RWPE2 (cell line): ENCODE measurements around the gene SLC25A13.

Source experiments
- ATAC-seq: fragments of 200-7000 bp; cut with Tn5 transposase; 3 replicates; pipeline ENCODE4 v1.9.1; 2021; ENCODE audit warnings: low read depth
- DNase-seq: peaks from one replicate; pipeline ENCODE4 v3.0.0-alpha.2; 2020; ENCODE audit warnings: low spot score
- H3K27ac ChIP-seq: fragments of 450-650 bp; 2 replicates; pipeline ENCODE4 v1.5.1; 2017; ENCODE audit warnings: mild to moderate bottlenecking; ENCODE audit not compliant: poor library complexity, severe bottlenecking
- H3K27me3 ChIP-seq: fragments of 250-450 bp; sonication (Bioruptor Pico); 2 replicates; pipeline ENCODE4 v1.5.1; 2021; ENCODE audit warnings: mild to moderate bottlenecking, moderate library complexity; ENCODE audit not compliant: insufficient read depth, poor library complexity, severe bottlenecking
- H3K36me3 ChIP-seq: fragments of 250-450 bp; sonication (Bioruptor Pico); 2 replicates; pipeline ENCODE4 v1.5.1; 2020; ENCODE audit warnings: low read depth, mild to moderate bottlenecking, moderate library complexity
- H3K4me1 ChIP-seq: fragments of 250-450 bp; sonication (Bioruptor Pico); 2 replicates; pipeline ENCODE4 v1.5.1; 2021; ENCODE audit warnings: mild to moderate bottlenecking, moderate library complexity; ENCODE audit not compliant: insufficient read depth, poor library complexity, severe bottlenecking
- H3K4me3 ChIP-seq: fragments of 250-450 bp; sonication (Bioruptor Pico); 2 replicates; pipeline ENCODE4 v1.5.1; 2021; ENCODE audit warnings: mild to moderate bottlenecking, moderate library complexity; ENCODE audit not compliant: severe bottlenecking
- H3K9me3 ChIP-seq: fragments of 250-450 bp; sonication (Bioruptor Pico); 2 replicates; pipeline ENCODE4 v1.5.1; 2021; ENCODE audit warnings: mild to moderate bottlenecking, moderate library complexity; ENCODE audit not compliant: severe bottlenecking
- CTCF ChIP-seq: fragments of 450-650 bp; IDR thresholded peaks from one replicate; pipeline ENCODE4 v1.5.1; 2017; ENCODE audit warnings: mild to moderate bottlenecking, moderate library complexity; ENCODE audit not compliant: poor library complexity, severe bottlenecking

SLC25A13 gene

GRCh38 chr7:96322847-96323461 is 1.1 kb upstream of the SLC25A13 start:
- Histone ChIP-seq H3K4me3 (no peak overlapping the region), H3K27me3 (no peaks in the 10 kb centered on the region), H3K9me3 (no peaks in the 10 kb centered on the region), H3K27ac (no peak overlapping the region), H3K36me3 (no peaks in the 10 kb centered on the region), H3K4me1 (peaks cover 19% of the 10 kb centered on the region)
- DNase-seq (no peak), ATAC-seq (no peak)
- TF ChIP-seq CTCF: no peak

- Histone ChIP-seq H3K4me1 (peaks cover 13% of the 10 kb centered on the region), H3K4me3 (peak overlapping the region; percentile 66), H3K27me3 (no peaks in the 10 kb centered on the region), H3K36me3 (no peaks in the 10 kb centered on the region), H3K27ac (peak overlapping the region; percentile 73), H3K9me3 (no peaks in the 10 kb centered on the region)
- TF ChIP-seq CTCF: no peak
- ATAC-seq: no peak
- no peak for DNase-seq
Measured at GRCh38 chr7:96322373-96322695, 436 bp upstream of the SLC25A13 start.

- peaks cover 11% of the 10 kb centered on the region for H3K4me1 ChIP-seq
- H3K4me3 ChIP-seq: peak overlapping the region; percentile 66
- H3K36me3 ChIP-seq: no peaks in the 10 kb centered on the region
- TF ChIP-seq CTCF: no peak
- DNase-seq: no peak
- no peaks in the 10 kb centered on the region for H3K9me3 ChIP-seq
- no peaks in the 10 kb centered on the region for H3K27me3 ChIP-seq
- H3K27ac ChIP-seq: peak overlapping the region; percentile 73
- ATAC-seq: peak; percentile 73
Measured at GRCh38 chr7:96321031-96321657, 754 bp downstream of the SLC25A13 start.

GRCh38 chr7:96320442-96320841 is 1.5 kb downstream of the SLC25A13 start:
- Histone ChIP-seq H3K9me3 (no peaks in the 10 kb centered on the region), H3K27me3 (no peaks in the 10 kb centered on the region), H3K4me1 (peaks cover 11% of the 10 kb centered on the region), H3K27ac (peak overlapping the region; percentile 73), H3K4me3 (peak overlapping the region; percentile 66), H3K36me3 (no peaks in the 10 kb centered on the region)
- ATAC-seq (no peak), DNase-seq (no peak)
- no peak for TF ChIP-seq CTCF

GRCh38 chr7:96319439-96319838 is 2.5 kb downstream of the SLC25A13 start:
- ATAC-seq: no peak
- Histone ChIP-seq H3K36me3 (no peaks in the 10 kb centered on the region), H3K4me3 (no peak overlapping the region)

More at GRCh38 chr7:96319439-96319838, 2.5 kb downstream of the SLC25A13 start:
- H3K4me1 ChIP-seq: peaks cover 19% of the 10 kb centered on the region
- H3K27ac ChIP-seq: no peak overlapping the region
- no peaks in the 10 kb centered on the region for H3K9me3 ChIP-seq
- no peak for DNase-seq
- TF ChIP-seq CTCF: no peak
- no peaks in the 10 kb centered on the region for H3K27me3 ChIP-seq
